CD4-positive, alpha-beta T cell (primary cell): Measurements from ENCODE around the gene TNIK. TPM values are rescaled to one million over a fixed set of nuclear protein-coding genes. Genes with fewer than 3 reads are reported as not detected.

Experiments
- ATAC-seq: fragments of 200-7000 bp; cut with Tn5 transposase; one replicate; pipeline ENCODE4 v1.10.0; 2022; ENCODE audit warnings: mild to moderate bottlenecking; ENCODE audit not compliant: poor library complexity
- CTCF ChIA-PET: fragments of 350-600 bp; sonication (Branson Sonifier 250); formaldehyde crosslinking; loops from one replicate; lab custom pipeline; 2021; ENCODE audit warnings: antibody characterized with exemption, inconsistent platforms; lab: Charles Lee
- POLR2A ChIA-PET: fragments of 350-600 bp; sonication (Branson Sonifier 250); formaldehyde crosslinking; loops from one replicate; lab custom pipeline; 2021; ENCODE audit warnings: antibody characterized with exemption, inconsistent platforms; lab: Charles Lee
- DNase-seq, 14 experiments: peaks; one replicate each; pipeline ENCODE4 v3.0.0-alpha.2; 2013 to 2020; ENCODE audit warnings: mixed read lengths in 2 of 14
- H3K27ac ChIP-seq, 2 donors: one replicate each; pipeline versions ENCODE4 v1.5.1 to v1.7.0; 2013; ENCODE audit warnings: low read length in 2 of 2, low read depth in 1 of 2, mild to moderate bottlenecking in 1 of 2
- H3K27me3 ChIP-seq, 2 experiments: 1 replicate in 1 of 2; 2 replicates in 1 of 2; pipeline versions ENCODE4 v1.6.1 to v1.7.0; 2013; ENCODE audit warnings: low read length in 2 of 2, control low read depth in 1 of 2, mild to moderate bottlenecking in 1 of 2, moderate library complexity in 1 of 2; ENCODE audit not compliant: insufficient read depth in 2 of 2, control insufficient read depth in 1 of 2
- H3K36me3 ChIP-seq: one replicate; pipeline ENCODE4 v1.6.1; 2013; ENCODE audit warnings: low read length, control low read depth; ENCODE audit not compliant: insufficient read depth
- H3K4me1 ChIP-seq: one replicate; pipeline ENCODE4 v1.6.1; 2013; ENCODE audit warnings: low read length, control low read depth; ENCODE audit not compliant: insufficient read depth
- H3K4me3 ChIP-seq: one replicate; pipeline ENCODE4 v1.5.1; 2013; ENCODE audit warnings: mild to moderate bottlenecking, low read length, moderate library complexity
- H3K9me3 ChIP-seq, 2 experiments: 1 replicate in 1 of 2; 2 replicates in 1 of 2; pipeline versions ENCODE4 v1.6.1 to v1.7.0; 2013; ENCODE audit warnings: low read length in 2 of 2, mild to moderate bottlenecking in 2 of 2, control low read depth in 1 of 2, moderate library complexity in 1 of 2; ENCODE audit not compliant: control insufficient read depth in 1 of 2, insufficient read depth in 1 of 2
- H3K27ac Mint-ChIP-seq: one replicate; pipeline ENCODE4 v1.8.0; 2020; ENCODE audit warnings: mixed read lengths
- H3K27me3 Mint-ChIP-seq: one replicate; pipeline ENCODE4 v1.8.0; 2021; ENCODE audit warnings: mixed read lengths
- H3K36me3 Mint-ChIP-seq: one replicate; pipeline ENCODE4 v1.8.0; 2021; ENCODE audit warnings: low read depth, mixed read lengths
- H3K4me1 Mint-ChIP-seq: one replicate; pipeline ENCODE4 v1.8.0; 2021; ENCODE audit warnings: low read depth, mixed read lengths
- H3K4me3 Mint-ChIP-seq: one replicate; pipeline ENCODE4 v1.8.0; 2020; ENCODE audit warnings: mild to moderate bottlenecking, mixed read lengths
- H3K9me3 Mint-ChIP-seq: one replicate; pipeline ENCODE4 v1.8.0; 2020; ENCODE audit warnings: mixed read lengths
- CTCF ChIP-seq: fragments of 200-600 bp; IDR thresholded peaks from one replicate; pipeline ENCODE4 v1.8.0; 2022; ENCODE audit warnings: antibody characterized with exemption, mild to moderate bottlenecking
- intact Hi-C, 2 experiments: fragments of 100-400 bp; cut with DNase I in 1 of 2; cut with micrococcal nuclease in 1 of 2; formaldehyde crosslinking; loops; one replicate each; pipeline versions ENCODE4 v1.15.1 to v1.9.0; 2023 to 2025; cut with DNase I, micrococcal nuclease
- total RNA-seq, 174 experiments: library from RNA in 2 of 174; stranded (reverse) in 2 of 174; gene quantifications; one replicate each; pipeline ENCODE4 v1.2.3 and lab custom pipeline; 2021 to 2026

Gene TNIK
- total RNA-seq, 2 experiments from 2014 or later = 71.0 to 78.3 TPM

DNA sequence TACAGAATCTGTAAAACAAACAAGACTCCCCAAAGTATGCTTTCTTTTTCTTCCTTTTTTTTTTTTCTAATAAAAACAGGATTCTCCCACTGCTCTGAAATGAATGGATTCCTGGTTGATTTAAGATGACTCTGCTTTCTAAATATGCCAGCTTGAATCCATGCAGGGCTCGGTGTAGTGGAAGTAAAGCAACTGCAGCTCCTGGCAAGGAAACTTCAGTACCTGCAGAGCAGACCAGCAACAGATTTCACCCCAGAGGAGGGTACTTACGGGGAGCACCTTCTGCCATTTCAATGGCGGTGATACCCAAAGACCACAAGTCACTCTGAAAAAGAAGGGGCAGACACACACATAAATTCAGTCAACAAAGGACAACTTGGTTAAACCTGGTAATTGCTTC, 283.1 kb downstream of the TNIK start:
- no peaks in the 10 kb centered on the region for H3K27me3 ChIP-seq
- intact Hi-C loops = no loop called here
- H3K9me3 ChIP-seq = no peaks in the 10 kb centered on the region
- Mint-ChIP-seq H3K9me3 (no peaks in the 10 kb centered on the region), H3K36me3 (peaks cover 87% of the 10 kb centered on the region), H3K27me3 (no peaks in the 10 kb centered on the region), H3K27ac (no peak overlapping the region), H3K4me1 (peaks cover 44% of the 10 kb centered on the region), H3K4me3 (no peak overlapping the region)
- no peaks in the 10 kb centered on the region for H3K4me1 ChIP-seq
- no peak for DNase-seq
- H3K4me3 ChIP-seq = no peak overlapping the region
- H3K27ac ChIP-seq = no peak overlapping the region
- ATAC-seq = no peak
- peaks cover 65% of the 10 kb centered on the region for H3K36me3 ChIP-seq
- no peak for TF ChIP-seq CTCF
- ChIA-PET CTCF (no interaction called here), POLR2A (no interaction called here)

DNA sequence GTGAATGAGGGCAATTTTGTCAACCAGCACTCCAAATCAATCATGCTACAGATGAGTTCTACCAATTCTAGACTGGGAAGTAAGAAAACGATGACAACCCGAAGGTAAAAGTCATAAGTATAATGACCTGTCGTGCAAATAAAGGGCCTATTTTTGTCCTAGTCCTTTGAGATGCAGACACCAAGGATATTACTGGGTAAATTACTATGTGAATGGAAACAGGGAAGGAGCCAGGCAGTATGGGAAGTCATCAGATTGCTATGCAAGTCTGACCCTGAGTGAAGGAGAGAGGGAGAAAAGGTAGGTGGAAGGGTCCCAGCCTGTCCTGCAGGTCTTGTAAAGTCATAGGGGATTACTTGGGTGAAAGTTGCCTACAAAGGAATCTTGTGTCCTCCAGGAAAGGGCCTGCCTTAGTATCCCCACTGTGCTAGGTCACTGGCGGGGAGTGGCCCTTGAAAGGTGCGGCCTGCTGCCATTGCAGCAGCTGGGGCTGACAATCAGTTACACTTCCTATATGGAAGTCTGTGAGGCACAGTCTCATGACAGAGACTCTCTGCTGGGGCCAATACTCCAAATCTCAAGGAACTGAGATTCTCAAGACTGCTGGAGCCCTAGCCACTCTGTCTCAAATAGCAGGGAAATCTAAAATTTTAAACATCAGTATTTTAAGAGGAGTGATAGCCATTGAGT, 283.8 kb downstream of the TNIK start:
- no peaks in the 10 kb centered on the region for H3K27me3 Mint-ChIP-seq
- Histone ChIP-seq H3K4me3 (no peak overlapping the region), H3K36me3 (peaks cover 65% of the 10 kb centered on the region), H3K4me1 (no peaks in the 10 kb centered on the region), H3K27me3 (no peaks in the 10 kb centered on the region), H3K9me3 (no peaks in the 10 kb centered on the region), H3K27ac (no peak overlapping the region)
- no peaks in the 10 kb centered on the region for H3K9me3 Mint-ChIP-seq
- no peak for TF ChIP-seq CTCF
- peaks cover 40% of the 10 kb centered on the region for H3K4me1 Mint-ChIP-seq
- H3K27ac Mint-ChIP-seq = no peak overlapping the region
- peaks cover 89% of the 10 kb centered on the region for H3K36me3 Mint-ChIP-seq
- intact Hi-C loops = no loop called here
- ATAC-seq = no peak
- no peak for DNase-seq
- ChIA-PET POLR2A (no interaction called here), CTCF (no interaction called here)
- no peak overlapping the region for H3K4me3 Mint-ChIP-seq

DNA sequence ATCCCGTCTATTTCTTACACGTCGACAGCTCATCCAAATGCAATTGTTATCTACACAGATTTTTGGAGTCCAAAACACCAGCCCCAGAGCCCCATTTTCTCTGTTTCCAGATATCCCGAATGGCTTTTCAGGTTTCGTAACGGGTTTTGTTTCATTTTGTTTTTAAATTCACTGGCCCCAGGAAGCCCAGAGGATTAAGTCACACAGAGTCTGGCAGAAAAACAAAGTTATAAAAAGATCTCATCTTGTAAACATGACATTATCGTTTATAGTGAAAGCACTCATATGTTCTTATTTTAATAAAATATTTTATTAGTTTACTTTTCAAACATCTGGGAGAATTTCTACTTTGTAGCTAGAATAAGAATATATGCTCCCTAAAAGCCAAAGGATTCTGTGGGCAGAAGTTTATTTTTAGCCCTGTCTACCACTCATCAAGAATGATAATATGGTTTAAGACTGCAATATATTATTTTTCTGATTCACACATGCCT, 284.4 kb downstream of the TNIK start:
- Histone ChIP-seq H3K9me3 (no peaks in the 10 kb centered on the region), H3K36me3 (peaks cover 63% of the 10 kb centered on the region), H3K4me3 (no peak overlapping the region), H3K27ac (no peak overlapping the region), H3K4me1 (no peaks in the 10 kb centered on the region), H3K27me3 (no peaks in the 10 kb centered on the region)
- ChIA-PET CTCF (no interaction called here), POLR2A (no interaction called here)
- Mint-ChIP-seq H3K4me3 (no peak overlapping the region), H3K9me3 (no peaks in the 10 kb centered on the region), H3K27me3 (no peaks in the 10 kb centered on the region), H3K36me3 (peaks cover 87% of the 10 kb centered on the region), H3K27ac (no peak overlapping the region), H3K4me1 (peaks cover 34% of the 10 kb centered on the region)
- no peak for TF ChIP-seq CTCF
- intact Hi-C loops = no loop called here
- DNase-seq = no peak
- no peak for ATAC-seq
